ENCODE measurements around the gene VAV1. TPM values are rescaled to one million over a fixed set of nuclear protein-coding genes. Genes with fewer than 3 reads are reported as not detected.

The VAV1 gene
- total and polyA plus RNA-seq, 10 of the 15 experiments (the other 5 are each of a cell fraction or from before 2014, with no cell fraction given), result 1.6 to 76.8 (median 40.7) TPM

GRCh38 chr19:6754653-6755463 lies 17.6 kb upstream of the VAV1 start:
- no peaks in the 10 kb centered on the region; the same call in 1 of the 2 replicates for H3K79me2 ChIP-seq (ENCODE audit: control insufficient read depth, insufficient read depth, low read length)
- no peak for ATAC-seq
- ChIA-PET SMC1A (ENCODE audit: uncharacterized antibody, unreplicated experiment) (no interaction called here), RAD21 (ENCODE audit: unreplicated experiment) (no interaction called here), CTCF (interaction anchor here (1.2 kb wide), 1 partner anchor 12 kb away, joined by 4 read pairs; no protein-coding TSS in a partner anchor), POLR2A (no interaction called here)
- H3K4me2 ChIP-seq (ENCODE audit: control insufficient read depth, insufficient read depth), result no peak overlapping the region
- intact Hi-C loops (cut with micrococcal nuclease; ENCODE audit: unreplicated experiment) (loop anchor here (5.0 kb wide), 2 partner anchors 107 to 123 kb away; no protein-coding TSS in a partner anchor), in situ Hi-C loops (cut with MboI) (no loop called here)
- H3K4me1 ChIP-seq (ENCODE audit: control insufficient read depth, insufficient read depth, low read length), result peaks cover 18% of the 10 kb centered on the region
- DNase-seq (ENCODE audit: low read depth, low spot score), result no peak
- no peak overlapping the region for H3K27ac ChIP-seq (ENCODE audit: control insufficient read depth, insufficient read depth)
- TF ChIP-seq MLLT1 (IDR thresholded peaks at IDR 0.05), result no peak
- TF ChIP-seq EZH2 (IDR thresholded peaks at IDR 0.05; ENCODE audit: borderline replicate concordance, control insufficient read depth, low read depth, low read length), result no peak
- TF ChIP-seq SKIL (IDR thresholded peaks at IDR 0.05; ENCODE audit: low read depth, poor library complexity, severe bottlenecking), result no peak
- TF ChIP-seq CTCF (IDR thresholded peaks at IDR 0.05 in 2 of 3, conservative IDR thresholded peaks at IDR 0.05 in 1 of 3; ENCODE audit: control insufficient read depth in 2 of 3, extremely low read depth in 1 of 3, insufficient read depth in 1 of 3, low read depth in 3 of 3, low read length in 3 of 3), result no peak
- TF ChIP-seq WRNIP1 (IDR thresholded peaks at IDR 0.05; ENCODE audit: borderline replicate concordance, low read depth, low read length), result no peak
- TF ChIP-seq CBX5 (IDR thresholded peaks at IDR 0.05; ENCODE audit: low read depth), result no peak
- H3K36me3 ChIP-seq (ENCODE audit: control insufficient read depth in 2 of 2, insufficient read depth in 2 of 2, low read length in 1 of 2), result peaks cover 7% of the 10 kb centered on the region in 2 experiments
- H4K20me1 ChIP-seq (ENCODE audit: control insufficient read depth, insufficient read depth), result no peaks in the 10 kb centered on the region
- no peaks in the 10 kb centered on the region for H3K27me3 ChIP-seq (replicated peaks in 1 of 2; ENCODE audit: control insufficient read depth in 2 of 2, insufficient read depth in 2 of 2, low read length in 1 of 2)
- no peak overlapping the region for H2AFZ ChIP-seq (ENCODE audit: control insufficient read depth, low read depth, low read length)
- no TSS peak for BruUV-seq (replicated peaks)
- no peak overlapping the region for H3K4me3 ChIP-seq
- FAIRE-seq, result no peak
- 87% methylated on average over 22 of the region's 23 CpGs for WGBS (ENCODE audit: insufficient coverage, insufficient replicate concordance, low lambda C conversion rate, missing lambda C conversion rate)
- H3K9ac ChIP-seq (ENCODE audit: control insufficient read depth, insufficient read depth, low read length), result no peak overlapping the region
- no peaks in the 10 kb centered on the region for H3K9me3 ChIP-seq (replicated peaks; ENCODE audit: control insufficient read depth, insufficient read depth, low read length)

Data from GM12878 (cell line).